KBM-7 (cell line): ENCODE data around the gene PPP1R9B.

Experiments
- DNase-seq: peaks from one replicate; pipeline ENCODE4 v3.0.0-alpha.2; 2015
- in situ Hi-C: fragments of 300-500 bp; cut with MboI; formaldehyde crosslinking; loops from 2 replicates; pipeline ENCODE4 v1.14.3; 2020; ENCODE audit warnings: low sequenced_read_pairs, low pct_unique_long_range_greater_than_20kb, mixed read lengths

The PPP1R9B gene

DNA sequence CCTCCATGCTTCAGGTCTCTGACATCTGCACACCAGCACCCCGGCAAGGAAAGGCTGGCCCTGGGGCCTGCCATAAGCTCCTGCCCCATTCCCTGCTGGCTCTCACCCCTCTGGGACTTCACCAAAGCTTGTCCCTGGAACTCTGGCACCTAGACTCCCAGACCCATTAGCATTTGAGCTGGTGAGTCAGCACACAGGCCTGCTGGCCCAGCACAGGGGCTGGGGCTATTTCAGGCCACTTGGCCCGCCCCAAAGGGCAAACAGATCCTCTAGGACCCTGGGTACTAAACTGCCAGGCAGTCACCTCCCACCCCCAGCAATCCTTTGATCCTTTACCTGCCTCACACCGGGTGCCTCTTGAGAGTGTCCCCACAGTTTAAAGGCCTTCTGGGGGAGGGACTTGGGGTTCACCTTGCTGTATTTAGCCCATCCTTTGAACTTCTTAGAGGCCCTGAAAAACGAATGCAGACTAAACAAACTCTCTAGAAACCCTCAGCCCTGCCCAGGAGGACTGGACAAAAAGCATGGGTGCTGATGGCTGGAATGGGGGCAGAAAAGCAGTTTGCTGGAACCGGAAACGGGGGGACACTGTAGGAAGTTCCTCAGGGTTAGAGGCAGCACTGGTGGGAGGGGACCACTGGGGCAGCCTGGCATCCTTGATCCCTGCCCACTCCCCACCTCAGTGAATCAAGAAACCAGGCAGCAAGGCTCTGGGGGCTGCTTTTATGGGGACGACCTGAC is 17.3 kb downstream of the PPP1R9B start:
- in situ Hi-C loops, result no loop called here
- DNase-seq, result no peak

DNA sequence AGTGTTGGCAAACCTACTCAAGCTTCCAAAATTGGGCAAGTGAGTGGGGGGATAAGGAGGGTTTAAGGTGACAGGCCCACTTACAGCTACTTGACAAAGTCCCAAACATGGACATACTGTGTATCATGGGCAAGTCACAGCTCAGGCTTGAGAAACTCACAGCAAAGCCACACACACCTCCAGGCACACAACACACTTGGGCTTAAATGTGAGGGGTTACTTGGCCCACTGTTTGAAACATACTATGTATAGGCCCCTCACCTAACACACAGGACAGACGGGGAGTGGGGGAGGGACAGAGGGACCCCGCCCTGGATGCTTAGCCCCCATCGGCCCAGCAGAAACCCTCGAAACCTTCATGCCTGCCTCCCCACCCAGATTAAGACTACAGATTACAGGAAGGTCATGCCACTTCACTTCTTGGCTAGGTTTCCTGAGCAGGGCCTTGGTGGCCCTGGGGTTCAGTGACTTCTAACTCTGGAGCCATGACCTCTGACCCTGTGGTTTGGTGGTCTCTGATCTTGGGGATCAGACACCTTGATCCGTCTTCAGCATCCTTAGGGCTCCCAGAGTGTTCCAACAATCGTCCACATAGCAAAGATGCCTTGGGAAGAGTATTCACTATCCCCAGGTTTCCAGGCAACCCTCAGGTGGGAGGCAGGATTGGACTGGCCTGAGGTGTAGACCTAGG is 18.2 kb downstream of the PPP1R9B start:
- no peak for DNase-seq
- in situ Hi-C loops, result no loop called here

DNA sequence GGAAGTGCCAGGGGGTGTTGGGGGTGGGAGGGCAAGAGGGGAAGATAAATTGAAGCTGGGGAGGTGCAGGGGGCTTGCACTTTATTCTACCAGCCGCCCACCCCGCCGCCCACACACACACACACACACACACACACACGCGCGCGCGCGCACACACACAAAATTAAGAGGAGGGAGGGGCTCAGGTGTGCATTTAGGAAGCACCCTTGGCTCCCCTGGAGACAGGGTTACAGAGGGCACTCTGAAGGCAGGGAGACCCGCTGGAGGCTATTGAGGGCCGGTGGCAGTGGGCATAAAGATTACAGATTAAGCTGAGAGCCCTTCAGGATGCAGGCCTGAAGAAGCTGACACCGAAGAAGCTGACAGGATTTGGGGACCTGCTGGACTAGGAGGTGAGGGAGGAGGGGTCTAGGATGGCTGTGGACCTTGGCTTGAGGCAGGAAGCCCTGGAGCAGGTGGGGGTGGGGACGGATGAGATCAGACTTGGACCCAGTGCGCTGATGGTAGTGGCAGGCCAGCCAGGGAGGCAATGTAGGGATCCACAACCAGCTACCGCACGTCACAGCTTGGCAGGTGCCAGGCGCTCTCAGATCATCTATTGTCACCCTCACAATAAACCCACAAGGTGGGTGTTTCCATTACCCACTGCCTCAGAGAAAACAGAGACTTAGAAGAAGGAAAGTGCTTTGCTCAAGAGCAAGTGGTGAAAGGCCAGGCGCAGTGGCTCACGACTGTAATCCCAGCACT is 19.7 kb downstream of the PPP1R9B start:
- DNase-seq, result no peak
- in situ Hi-C loops, result no loop called here

DNA sequence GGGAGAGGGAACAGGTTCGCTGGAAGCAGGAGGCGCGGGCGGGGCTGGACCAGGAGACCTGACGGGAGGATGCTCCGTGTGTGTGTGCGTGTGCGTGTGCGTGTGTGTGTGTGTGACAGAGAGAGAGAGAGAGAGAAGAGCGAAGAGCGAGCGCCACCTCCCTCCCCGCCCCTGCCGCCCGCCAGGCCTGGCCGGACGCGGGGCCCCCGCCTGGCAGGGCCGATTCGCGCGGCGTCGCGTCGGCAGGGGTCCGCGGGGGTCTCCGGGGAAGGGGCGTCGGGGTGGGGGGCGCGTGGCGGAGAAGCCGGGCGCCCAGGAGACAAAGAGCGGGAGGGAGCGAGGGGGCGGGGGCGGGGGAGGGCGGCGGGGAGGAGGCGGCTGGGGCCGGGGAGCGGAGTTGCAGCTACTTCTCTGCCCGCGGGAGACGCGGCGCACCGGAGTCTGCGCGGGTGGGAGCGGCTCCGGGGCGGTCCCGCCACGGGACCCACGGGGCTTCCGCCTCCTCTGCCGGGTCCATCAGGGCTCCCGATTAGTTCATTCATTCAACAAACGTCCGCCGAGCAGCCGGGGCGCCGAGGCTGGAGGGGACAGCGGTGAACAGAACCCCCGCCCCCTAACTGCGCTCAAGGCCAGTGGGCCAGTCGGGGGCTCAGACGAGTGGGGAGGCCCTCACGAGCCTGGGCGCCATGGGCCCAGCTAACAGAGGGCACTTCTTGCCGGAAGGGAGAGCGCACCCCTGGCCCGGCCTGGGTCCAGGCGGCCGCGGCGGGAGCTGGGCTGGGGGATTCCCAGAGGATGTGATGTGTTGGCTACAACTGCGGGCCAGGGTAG is 20.5 kb downstream of the PPP1R9B start, which contains the start of gene SAMD14:
Gene SAMD14, minus strand, starts transcription at position 433 of the 831 bp plus-strand sequence. CDS start 5,201 bp downstream, outside the sequence.
- no peak for DNase-seq
- in situ Hi-C loops, result no loop called here

DNA sequence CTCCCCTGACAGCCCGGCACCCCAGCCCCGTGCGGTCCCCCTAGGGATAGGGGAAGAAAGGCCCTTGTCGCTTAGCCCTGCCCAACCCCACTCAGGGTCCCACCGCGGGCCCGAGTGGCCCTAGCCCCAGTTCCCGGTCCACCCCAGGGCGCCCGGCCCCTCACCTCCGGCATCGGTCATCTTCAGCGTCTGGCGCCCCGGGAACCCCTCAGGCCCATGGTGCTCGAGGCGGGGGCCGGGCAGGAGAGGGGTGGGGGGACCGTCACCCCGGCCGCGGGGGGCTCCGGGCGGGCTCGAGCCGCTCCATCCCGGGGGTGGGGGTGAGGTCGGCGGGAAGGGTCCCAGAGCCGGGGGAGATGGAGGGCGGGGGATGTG is 21.1 kb downstream of the PPP1R9B start:
- in situ Hi-C loops, result no loop called here
- no peak for DNase-seq

DNA sequence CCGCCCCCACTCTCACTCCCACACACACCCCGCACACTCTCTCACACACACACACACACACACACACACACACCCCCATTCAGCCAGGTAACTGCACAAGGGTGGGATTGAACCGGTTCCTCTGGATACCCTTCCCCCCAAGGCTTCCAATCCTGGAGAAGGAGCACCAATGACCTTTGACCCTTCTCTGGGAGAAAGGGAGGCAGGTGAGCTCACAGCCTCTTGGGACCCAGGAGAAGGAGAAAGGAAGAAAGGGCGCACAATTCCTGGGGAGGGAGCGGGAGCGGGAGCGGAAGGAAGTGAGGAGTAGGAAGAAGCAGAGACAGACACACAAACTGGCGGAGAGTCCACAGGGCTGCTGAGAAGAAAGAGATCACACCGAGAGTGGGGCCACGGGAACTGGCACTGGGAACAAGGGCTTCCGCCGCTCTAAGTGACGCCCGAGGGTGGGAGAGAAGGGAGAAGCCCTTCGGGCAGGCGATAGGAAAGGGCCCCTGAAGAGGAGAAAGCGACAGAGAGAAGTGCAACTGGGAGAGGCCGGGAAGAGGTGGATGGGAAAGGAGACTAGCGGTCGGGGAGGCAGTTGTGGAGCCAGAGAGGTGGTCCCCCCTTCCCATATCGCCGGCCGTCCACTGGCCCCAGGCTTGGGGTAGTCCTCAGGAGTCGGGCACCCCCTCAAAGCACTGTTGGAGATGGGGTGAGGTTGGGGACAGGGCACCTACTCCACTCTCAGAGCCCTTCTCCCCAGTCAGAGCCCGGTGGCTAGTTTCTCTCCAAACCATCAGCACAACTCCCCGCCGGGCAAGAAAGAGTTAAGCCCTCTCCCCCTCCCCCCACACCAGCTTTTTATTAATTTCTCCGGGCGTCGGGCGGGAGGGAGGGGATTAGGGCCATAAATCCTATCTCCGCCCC is 21.8 kb downstream of the PPP1R9B start:
- DNase-seq, result no peak
- in situ Hi-C loops, result no loop called here

DNA sequence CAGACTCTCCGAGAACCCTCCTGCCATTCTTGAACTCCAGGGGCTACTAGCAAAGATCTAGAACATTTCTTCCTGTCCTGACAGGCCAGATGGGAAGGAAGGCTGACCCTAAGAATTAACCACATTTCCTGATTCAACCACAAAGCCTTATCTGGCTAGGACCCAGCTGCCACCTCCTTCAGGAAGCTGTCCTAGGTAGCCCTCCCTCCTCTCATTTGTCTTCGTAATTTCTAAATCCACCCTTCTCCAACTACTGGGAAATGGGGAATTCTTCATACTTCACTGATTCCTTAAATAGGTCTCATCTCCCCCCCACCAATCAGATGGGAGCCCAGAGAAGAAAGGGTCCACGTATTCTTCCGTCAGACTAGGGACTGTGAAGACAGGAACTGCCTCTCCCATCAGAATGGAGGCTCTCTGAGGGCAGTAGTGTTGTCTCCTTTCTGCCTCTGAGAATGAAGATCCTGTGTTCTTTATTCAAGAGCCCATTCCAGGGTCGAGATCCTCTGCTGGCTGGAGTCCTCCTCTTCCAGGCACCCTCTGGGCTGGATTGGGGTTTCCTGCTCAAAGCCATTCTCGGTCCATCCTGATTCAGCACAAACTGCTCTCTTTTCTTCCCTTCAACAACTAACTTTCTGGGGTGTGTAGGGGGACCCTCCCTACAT is 22.6 kb downstream of the PPP1R9B start:
- DNase-seq, result peak; percentile 80
- in situ Hi-C loops, result no loop called here

DNA sequence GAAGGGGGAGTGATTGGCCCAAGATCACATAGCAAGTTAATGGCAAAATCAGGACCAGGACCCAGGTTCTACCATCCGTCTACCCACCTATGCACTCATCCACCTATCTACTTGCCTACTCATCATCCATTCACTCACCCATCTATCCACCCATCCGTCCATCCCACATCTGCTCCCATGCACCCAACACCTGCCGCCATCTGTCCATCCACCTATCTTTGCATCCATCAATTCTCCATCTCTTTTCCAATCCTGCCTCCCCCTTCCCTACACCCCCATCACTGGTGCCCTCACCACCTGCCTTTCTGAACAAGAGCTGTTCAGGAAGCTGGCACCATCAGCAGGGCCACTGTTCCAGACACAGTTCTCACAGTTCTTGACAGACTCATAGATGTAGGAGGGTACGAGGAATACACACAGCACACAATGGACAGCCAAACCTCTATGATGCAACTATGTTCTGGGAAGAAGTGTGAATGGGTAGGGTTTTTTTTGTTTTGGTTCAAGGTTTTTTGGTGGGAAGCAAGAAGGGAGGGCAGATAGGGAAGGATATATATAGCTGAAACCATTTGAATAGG is 25.0 kb downstream of the PPP1R9B start:
- no peak for DNase-seq
- in situ Hi-C loops, result no loop called here

DNA sequence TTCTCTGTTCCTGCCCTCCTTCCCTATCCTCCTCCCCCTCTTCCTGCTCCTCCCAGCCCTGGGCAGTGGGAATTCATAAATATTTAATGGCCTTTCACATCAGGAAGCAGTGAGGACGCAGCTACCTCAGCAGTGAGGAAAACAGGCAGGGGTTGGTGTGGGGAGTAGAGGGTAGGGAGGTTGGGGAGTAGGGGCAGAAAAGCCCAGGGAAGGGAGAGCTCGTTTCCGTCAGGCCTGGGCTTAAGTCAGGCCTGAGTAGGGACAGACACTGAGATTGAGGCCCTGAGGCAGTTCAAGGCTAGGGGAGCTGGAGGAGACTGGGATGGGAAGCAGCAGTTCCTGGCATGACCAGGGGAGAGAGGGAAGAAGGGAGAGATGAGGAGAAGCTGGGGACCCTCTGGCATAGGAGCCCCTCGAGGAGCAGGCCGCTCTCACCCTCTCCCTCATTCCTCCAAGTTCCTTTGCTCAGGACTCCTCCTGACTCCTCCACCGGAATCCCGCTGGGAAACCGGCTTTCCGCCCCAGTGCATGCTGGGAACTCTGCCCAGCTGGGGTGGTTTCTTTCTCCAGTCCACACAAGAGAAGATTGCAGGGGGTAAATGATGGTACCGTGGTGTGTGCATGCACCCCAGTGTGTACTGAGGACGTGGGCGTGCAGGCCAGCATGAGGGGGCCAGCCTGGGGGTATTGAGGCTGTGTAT is 26.7 kb downstream of the PPP1R9B start:
- in situ Hi-C loops, result no loop called here
- DNase-seq, result no peak

DNA sequence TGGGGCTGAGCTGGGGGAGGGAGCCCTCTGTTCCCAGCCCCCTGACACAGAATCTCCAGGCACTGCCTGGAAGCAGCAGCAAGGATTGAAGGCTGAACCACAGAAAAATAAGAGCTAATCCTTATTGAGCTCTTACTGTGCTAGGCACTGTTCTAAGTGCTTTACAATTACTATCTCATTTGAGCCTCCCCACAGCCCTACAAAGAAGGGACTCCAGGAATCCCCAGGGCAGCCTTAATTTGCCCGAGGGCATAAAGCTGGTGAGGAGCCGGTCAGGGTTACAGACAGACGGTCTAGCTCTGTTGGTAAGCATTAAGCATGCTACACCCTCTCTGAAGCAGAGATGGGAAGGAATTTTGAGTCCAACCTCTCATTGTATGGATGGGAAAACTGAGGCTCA is 27.5 kb downstream of the PPP1R9B start:
- no peak for DNase-seq
- in situ Hi-C loops, result no loop called here

DNA sequence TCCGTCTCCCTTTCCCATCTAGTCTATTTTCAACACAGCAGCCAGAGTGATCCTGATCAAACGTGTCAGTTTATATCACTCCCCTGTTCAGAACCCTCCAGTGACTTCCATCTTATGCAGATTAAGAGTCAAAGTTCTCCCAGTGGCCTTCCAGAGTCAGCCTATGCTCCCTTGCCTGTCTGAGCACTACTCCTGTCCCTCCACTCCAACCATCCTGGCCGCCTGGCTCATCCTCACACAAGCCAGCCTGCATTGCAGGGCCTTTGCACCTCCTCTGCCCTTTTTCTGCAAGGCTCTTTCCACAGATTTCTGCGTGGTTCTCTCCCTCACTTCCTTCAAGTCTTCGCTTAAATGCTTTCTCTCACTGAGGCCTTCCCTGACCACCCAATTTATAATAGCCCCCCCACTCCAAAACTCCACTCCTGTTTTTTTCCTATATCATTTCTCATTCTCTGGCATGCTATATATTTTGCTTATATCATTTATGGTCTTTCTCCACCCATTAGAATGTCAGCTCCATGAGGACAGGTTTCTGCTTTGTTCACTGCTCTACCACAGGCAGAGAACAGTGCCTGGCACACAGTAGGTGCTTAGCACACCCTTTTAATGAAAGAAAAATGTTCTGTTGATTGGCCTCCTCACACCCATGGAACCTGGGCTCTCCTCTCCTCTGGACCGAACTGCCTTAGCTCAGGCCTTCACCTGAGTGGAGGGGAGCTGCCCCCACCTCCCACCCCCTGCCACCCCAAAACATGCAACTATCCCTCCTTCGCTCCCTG is 29.8 kb downstream of the PPP1R9B start:
- in situ Hi-C loops, result no loop called here
- no peak for DNase-seq

DNA sequence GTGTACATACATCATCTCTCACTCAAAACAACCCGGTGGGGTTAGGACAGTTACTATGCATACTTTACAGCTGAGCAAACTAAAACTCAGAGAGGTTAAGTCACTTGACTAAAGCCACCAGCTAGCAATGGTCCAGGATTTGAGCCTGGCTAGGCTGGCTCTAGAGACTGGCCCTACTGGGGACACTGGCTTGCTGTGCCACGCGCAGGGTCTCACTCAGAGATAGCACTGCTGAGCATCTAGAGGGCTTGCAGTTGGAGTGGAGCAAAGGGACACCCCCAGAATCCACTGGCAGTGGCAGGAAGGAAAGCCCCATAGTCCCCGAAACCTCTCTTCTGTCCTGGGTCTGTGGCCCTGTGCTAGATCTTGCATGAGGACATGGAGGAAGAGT is 31.7 kb downstream of the PPP1R9B start:
- in situ Hi-C loops, result loop anchor here (10.0 kb wide), 1 partner anchor 46 kb away; the partner anchor contains the start of gene SGCA
- DNase-seq, result no peak

DNA sequence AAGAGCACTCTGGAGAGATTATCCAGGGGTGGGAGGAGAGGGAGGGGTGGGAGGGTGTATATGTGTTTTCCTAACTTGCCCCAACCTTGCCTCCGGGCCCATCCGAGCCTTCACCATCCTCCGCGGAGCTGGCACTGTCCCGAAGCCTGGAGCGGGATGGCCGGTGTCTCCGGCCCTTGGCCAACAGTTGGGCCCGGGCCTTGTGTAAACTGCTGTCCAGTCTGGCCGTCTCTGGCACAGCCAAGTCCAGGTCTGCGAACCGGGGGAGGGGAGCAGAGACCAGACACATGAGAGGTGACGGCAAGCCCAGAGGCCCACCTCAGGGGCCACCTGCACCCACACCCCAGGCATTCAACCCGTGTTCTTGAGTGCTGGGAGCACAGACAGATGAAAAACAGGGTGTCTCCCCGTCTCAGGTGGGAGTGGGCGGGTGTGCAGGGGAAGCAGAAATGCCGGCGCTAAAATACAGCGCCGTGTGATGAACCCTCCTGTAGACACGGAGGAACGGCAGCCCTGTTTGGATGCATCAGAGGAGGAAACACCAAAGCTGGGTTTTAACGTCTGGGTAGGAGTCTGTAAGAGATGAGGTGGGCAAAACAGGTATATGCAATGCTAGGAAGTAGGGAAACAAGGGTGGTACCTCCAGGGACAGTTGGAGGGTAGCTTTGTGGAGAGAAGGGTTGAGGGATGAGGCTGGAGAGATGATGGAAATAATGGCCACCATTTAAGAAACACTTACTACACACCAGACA is 32.2 kb downstream of the PPP1R9B start:
- DNase-seq, result no peak
- in situ Hi-C loops, result loop anchor here (10.0 kb wide), 1 partner anchor 47 kb away; the partner anchor contains the start of gene SGCA

DNA sequence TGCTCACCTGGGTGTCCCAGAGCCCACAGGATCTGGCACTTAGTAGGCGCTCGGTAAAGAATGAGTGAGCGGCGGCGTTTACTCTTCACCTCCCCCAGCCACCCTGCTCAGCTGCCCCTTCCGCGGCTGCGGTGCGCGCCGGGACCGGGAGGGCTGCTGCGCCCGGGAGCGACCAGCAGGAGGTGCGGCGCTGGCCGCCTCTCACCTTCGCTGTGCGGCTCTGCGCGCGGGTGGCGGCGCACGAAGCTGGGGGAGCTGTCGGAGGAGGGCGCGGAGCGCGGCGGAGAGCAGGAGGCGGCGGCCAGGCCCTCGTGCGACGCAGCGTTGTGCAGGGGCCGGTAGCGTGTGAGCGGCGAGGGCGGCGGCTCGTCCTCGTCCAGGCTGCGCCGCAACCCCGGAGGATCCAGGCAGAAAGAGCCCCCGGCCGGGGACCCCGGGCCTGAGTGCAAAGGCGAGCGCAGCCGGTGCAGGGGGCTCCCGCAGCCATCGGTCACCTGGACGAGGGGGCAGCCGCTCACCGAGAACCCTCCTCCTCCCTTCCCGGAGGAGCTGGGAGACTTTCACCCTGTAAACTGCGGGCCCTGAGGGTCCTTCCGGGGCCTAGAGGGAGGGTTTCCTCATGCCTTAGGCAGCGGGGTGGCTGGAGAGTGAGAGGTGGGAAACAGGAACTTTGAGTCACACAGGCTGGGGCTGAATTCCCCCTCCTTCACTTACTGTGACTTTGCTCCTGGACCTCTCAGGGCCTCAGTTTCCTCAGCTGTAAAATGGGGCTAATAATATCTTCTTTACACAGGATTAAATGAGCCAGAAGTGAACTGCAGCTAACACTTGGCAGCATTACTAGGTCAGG is 33.0 kb downstream of the PPP1R9B start:
- in situ Hi-C loops, result loop anchor here (10.0 kb wide), 1 partner anchor 47 kb away; the partner anchor contains the start of gene SGCA
- peak; percentile 76 for DNase-seq
